ENCODE data around the gene CGB7.

The CGB7 gene

DNA sequence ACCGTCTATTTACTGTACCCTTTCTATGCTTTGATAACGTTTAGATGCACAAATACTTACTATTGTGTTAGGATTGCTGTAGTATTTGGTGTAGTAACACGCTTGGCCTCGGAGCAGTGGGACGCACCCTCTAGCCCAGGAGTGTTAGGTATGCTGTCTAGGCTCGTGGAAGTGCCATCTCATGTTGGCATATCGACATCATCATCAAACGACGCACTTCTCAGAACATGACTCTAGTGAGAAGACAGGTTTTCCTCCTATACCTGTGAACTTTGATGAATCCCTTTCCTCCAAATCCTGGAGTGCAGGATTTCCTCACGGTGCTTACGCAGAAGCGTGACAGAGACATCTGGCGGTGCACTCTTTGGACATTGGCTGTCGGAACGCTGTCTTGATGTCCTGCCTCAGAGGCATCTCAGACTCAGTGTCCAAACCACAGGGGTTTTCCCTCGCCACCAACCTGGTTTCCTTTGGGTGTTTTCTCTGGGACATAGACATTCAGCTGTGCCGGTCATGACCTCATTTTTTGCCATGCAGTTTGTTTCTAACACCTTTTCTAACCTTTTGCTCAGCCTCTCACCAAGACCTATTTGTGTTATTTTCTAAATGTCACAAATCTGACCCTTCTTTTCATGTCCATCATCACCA lies 34.0 kb upstream of the CGB7 start:
- POLR2A ChIA-PET, result no interaction called here
- TF ChIP-seq, protein P1, sequence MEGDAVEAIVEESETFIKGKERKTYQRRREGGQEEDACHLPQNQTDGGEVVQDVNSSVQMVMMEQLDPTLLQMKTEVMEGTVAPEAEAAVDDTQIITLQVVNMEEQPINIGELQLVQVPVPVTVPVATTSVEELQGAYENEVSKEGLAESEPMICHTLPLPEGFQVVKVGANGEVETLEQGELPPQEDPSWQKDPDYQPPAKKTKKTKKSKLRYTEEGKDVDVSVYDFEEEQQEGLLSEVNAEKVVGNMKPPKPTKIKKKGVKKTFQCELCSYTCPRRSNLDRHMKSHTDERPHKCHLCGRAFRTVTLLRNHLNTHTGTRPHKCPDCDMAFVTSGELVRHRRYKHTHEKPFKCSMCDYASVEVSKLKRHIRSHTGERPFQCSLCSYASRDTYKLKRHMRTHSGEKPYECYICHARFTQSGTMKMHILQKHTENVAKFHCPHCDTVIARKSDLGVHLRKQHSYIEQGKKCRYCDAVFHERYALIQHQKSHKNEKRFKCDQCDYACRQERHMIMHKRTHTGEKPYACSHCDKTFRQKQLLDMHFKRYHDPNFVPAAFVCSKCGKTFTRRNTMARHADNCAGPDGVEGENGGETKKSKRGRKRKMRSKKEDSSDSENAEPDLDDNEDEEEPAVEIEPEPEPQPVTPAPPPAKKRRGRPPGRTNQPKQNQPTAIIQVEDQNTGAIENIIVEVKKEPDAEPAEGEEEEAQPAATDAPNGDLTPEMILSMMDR (IDR thresholded peaks at IDR 0.05; ENCODE audit: insufficient read depth, low read length, missing control alignments), result no peak
- DNase-seq (ENCODE audit: low read depth, low spot score), result no peak

DNA sequence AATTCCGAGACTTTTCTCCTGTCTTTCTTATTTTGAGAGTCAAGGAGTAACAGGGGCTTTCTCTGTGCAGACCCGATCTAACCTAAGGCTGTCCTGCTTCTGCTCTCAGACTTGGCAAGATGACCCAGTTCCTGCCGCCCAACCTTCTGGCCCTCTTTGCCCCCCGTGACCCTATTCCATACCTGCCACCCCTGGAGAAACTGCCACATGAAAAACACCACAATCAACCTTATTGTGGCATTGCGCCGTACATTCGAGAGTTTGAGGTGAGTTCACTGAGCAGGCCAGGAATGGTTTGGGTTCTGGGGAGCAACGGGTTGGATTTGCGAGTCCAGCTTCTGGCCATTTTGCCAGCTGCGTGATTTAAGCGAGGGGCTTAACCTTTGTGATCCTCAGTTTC lies 28.7 kb upstream of the CGB7 start:
- DNase-seq (ENCODE audit: low read depth, low spot score), result no peak
- peak overlapping the region; percentile 95 for H3K4me3 ChIP-seq (ENCODE audit: low read depth, low read length)
- ChIA-PET POLR2A (no interaction called here), CTCF (interaction anchor here (0.8 to 4.0 kb wide), 4 partner anchors 11 to 113 kb away, joined by 3 to 76 read pairs (median 4); no protein-coding TSS in a partner anchor)
- TF ChIP-seq, protein P1 (IDR thresholded peaks at IDR 0.05; ENCODE audit: insufficient read depth, low read length, missing control alignments), result no peak

More for the DNA sequence above, 34.0 kb upstream of the CGB7 start:
- CTCF ChIA-PET, result interaction anchor here (1.5 to 7.4 kb wide), 2 partner anchors 13 to 14 kb away, joined by 4 to 66 read pairs; no protein-coding TSS in a partner anchor
- H3K4me3 ChIP-seq (ENCODE audit: low read depth, low read length), result no peak overlapping the region

DNA sequence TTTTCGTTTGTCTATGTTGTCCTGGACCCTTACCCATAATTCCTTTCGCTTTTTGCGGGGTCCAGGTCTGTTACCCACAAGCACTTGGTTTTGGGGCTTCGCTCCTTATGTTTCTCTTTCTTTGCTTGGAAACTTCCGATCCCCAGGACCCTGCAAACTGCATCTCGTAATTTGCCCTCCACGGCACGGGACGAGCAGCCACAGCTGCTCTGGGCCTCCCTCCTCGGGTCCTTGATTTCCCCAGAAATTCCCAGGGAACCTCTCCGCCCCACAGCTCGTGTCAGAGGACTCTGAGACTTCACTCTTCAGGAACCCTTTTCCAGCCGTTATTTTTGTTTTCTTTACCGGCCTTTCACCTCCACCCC lies 28.3 kb upstream of the CGB7 start:
- TF ChIP-seq, protein P1 (IDR thresholded peaks at IDR 0.05; ENCODE audit: insufficient read depth, low read length, missing control alignments), result no peak
- DNase-seq (ENCODE audit: low read depth, low spot score), result no peak
- H3K4me3 ChIP-seq (ENCODE audit: low read depth, low read length), result peak overlapping the region; percentile 95
- CTCF ChIA-PET, result interaction anchor here (1.4 to 4.0 kb wide), 2 partner anchors 11 to 113 kb away, joined by 4 to 76 read pairs; no protein-coding TSS in a partner anchor
- POLR2A ChIA-PET, result no interaction called here

DNA sequence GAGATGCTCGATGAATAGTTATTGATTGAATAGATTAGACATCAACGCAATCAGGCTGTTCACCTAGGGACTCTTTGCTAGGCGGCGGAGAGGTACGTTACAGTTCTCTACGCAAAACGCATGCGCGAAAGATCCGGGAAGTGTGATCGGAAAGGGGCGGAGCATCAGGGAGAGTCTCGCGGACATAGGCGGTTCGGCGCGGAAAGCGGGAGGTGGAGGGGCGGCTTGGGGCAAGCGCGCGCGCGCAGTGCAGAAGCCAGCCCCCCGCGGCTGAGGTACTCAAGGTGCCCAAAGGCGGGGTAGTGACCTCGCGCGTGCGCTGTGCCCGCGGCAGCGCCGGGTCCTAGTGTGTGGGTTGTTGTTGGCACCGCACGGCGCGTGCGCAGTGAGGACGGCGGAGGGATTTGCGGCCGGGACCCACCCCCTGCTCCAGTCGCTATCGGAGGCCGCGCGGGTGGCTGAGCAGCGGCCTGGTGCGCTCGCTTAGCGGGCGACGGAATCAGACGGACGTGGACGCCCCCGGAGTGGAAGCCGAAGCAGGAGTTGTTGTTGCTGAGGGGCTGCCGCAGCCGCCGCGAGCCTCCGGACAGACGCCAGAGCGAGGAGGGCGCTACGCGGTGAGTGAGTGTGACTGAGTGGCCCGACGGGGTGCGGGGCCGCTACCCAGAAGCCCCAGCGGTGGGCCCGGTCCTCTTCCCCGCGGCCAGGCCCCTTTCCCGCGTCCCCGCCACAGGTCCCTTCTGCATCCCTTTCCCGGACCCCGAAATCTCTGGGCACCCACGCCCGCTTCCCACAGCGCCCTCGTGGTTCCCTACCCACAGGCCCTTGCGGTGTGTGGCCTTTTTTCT lies 27.7 kb upstream of the CGB7 start, which contains the start of gene SNRNP70:
Gene SNRNP70 (plus strand): TSS at position 432 of the 848 bp plus-strand sequence. CDS start 964 bp downstream, outside the sequence.
- DNase-seq (ENCODE audit: low read depth, low spot score), result peak; percentile 95
- CTCF ChIA-PET, result interaction anchor here (1.4 to 4.0 kb wide), 2 partner anchors 12 to 114 kb away, joined by 4 to 76 read pairs; no protein-coding TSS in a partner anchor
- TF ChIP-seq, protein P1 (IDR thresholded peaks at IDR 0.05; ENCODE audit: insufficient read depth, low read length, missing control alignments), result no peak
- POLR2A ChIA-PET, result no interaction called here
- H3K4me3 ChIP-seq (ENCODE audit: low read depth, low read length), result peak within 1 kb of the TSS; percentile 95

DNA sequence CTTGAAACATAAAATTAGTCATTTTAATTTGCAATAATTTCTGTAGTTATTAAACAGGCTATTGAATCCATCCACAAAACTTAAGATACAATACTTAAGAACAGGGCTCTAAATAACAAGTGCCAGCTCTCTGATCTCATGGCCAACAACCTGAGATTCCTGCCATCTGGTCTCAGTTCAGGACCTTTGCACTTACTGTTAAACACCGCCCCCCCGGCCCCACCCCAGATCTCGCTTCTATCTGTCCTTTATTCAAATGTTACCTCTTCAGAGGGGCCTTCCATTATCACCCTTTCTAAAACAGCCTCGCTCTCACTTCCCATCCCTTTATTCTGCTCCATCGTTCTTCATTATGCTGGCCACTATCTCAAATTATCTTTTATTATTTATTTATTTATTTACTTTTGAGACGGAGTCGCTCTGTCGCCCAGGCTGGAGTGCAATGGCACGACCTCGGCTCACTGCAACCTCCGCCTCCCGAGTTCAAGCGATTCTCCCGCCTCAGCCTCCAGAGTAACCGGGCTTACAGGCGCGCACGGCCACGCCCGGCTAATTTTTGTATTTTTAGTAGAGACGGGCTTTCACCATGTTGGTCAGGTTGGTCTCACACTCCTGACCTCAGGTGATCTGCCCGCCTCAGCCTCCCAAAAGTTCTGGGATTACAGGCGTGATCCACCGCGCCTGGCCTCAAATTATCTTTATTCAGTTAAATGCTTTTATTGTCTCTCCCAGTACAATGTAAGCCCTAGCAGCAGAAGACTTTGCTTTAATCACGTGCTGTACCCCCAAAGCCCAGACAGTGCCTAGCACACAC lies 26.9 kb upstream of the CGB7 start:
- ChIA-PET CTCF (interaction anchor here (0.7 to 3.3 kb wide), 3 partner anchors 9 to 92 kb away, joined by 3 to 18 read pairs (median 9); no protein-coding TSS in a partner anchor), POLR2A (no interaction called here)
- TF ChIP-seq, protein P1 (IDR thresholded peaks at IDR 0.05; ENCODE audit: insufficient read depth, low read length, missing control alignments), result no peak
- DNase-seq (ENCODE audit: low read depth, low spot score), result no peak
- H3K4me3 ChIP-seq (ENCODE audit: low read depth, low read length), result peak overlapping the region; percentile 49

All from AG04449 (cell line).